GM12864 (cell line): ENCODE data around the gene ADI1.

Source experiments
- DNase-seq: peaks from one replicate; pipeline ENCODE4 v3.0.0-alpha.2; 2011; ENCODE audit warnings: low read depth
- H3K4me3 ChIP-seq: 2 replicates; pipeline ENCODE4 v1.5.1; 2011; ENCODE audit warnings: mild to moderate bottlenecking, low read depth, low read length, control low read depth
- CTCF ChIP-seq: IDR thresholded peaks from 2 replicates; pipeline ENCODE4 v1.5.1; 2011; ENCODE audit warnings: low read depth, mild to moderate bottlenecking, moderate library complexity, low read length, control low read depth, inconsistent platforms; ENCODE audit errors: missing control alignments

ADI1 gene

GRCh38 chr2:3465844-3466481 is 53.4 kb downstream of the ADI1 start:
- no peak for TF ChIP-seq CTCF
- no peak overlapping the region for H3K4me3 ChIP-seq
- no peak for DNase-seq

GRCh38 chr2:3465328-3465727 is 54.0 kb downstream of the ADI1 start:
- DNase-seq, result no peak
- no peak overlapping the region for H3K4me3 ChIP-seq
- TF ChIP-seq CTCF, result no peak

GRCh38 chr2:3464401-3465005 is 54.8 kb downstream of the ADI1 start:
- no peak overlapping the region for H3K4me3 ChIP-seq
- no peak for DNase-seq
- no peak for TF ChIP-seq CTCF

- TF ChIP-seq CTCF, result no peak
- no peak overlapping the region for H3K4me3 ChIP-seq
- no peak for DNase-seq
Measured at GRCh38 chr2:3463944-3464343, 55.4 kb downstream of the ADI1 start.

GRCh38 chr2:3463186-3463835 is 56.0 kb downstream of the ADI1 start:
- DNase-seq, result no peak
- H3K4me3 ChIP-seq, result no peak overlapping the region
- TF ChIP-seq CTCF, result no peak

- no peak for DNase-seq
- TF ChIP-seq CTCF, result no peak
Measured at GRCh38 chr2:3462493-3463104, 56.7 kb downstream of the ADI1 start.

More at GRCh38 chr2:3462493-3463104, 56.7 kb downstream of the ADI1 start:
- no peak overlapping the region for H3K4me3 ChIP-seq
